HG03135 (cell line): ENCODE measurements around the gene SH3GLB1.
"Not testable (repeated sequence)": the region's sequence is repeated elsewhere in the genome, so short reads cannot be mapped to it uniquely, and the experiment has no call there.

Experiments used
- ATAC-seq: cut with Tn5 transposase; IDR thresholded peaks from one replicate; pipeline ENCODE4 v1.9.1; 2021; ENCODE audit warnings: mild to moderate bottlenecking, moderate library complexity; ENCODE audit not compliant: unreplicated experiment

The SH3GLB1 gene

DNA sequence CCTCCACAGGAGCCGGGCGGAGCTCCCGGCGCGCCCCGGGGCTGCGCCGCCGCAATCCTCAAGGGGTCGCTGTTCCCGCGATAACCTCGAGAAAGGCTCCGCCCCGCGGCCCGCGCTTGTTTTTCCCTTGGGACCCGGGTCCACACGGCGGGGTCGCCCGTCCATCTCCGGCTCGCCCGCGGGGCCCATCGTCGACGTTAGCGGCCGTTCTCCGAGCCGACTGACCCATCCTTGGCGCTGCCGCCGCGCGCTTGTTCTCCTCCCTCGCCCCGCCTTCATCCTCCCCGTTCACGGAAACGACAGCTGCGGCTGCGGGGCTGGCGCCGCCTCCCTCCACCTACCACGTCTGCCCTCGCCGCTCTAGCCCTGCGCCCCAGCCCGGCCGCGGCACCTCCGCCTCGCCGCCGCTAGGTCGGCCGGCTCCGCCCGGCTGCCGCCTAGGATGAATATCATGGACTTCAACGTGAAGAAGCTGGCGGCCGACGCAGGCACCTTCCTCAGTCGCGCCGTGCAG, at the start of gene SH3GLB1:
TSS of gene SH3GLB1 (plus strand) at position 119 of the 514 bp plus-strand sequence. CDS start at position 443, 324 bp downstream.
- peak; percentile 93 for ATAC-seq

DNA sequence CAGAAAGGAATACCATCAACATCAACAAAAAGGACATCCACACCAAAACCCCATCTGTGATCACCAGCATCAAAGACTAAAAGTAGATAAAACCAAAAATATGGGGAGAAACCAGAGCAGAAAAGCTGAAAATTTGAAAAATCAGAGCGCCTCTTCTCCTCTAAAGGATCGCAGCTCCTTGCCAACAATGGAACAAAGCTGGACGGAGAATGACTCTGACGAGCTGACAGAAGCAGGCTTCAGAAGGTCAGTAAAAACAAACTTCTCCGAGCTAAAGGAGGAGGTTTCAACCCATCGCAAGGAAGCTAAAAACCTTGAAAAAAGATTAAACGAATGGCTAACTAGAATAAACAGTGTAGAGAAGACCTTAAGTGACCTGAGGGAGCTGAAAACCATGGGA, 46.0 kb upstream of the SH3GLB1 start:
- not testable (repeated sequence) for ATAC-seq

DNA sequence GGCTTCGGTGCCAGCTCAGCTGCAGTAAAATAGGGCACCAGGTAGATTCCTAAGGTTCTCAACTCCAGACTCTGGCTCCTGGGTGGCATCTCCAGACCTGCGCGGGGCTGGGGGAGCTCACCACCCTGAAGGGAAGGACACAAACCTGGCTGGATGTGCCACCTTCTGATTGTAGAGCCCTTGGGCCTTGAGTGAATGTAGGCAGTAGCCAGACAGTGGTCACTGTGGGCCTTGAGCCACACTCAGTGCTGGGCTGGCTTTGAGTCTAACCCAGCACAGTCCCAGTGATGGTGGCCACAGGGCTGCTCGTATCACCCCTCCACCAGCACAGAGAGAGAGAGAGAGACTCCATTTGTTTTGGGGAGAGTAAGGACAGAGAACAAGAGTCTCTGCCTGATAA, 38.0 kb upstream of the SH3GLB1 start:
- ATAC-seq: no peak

DNA sequence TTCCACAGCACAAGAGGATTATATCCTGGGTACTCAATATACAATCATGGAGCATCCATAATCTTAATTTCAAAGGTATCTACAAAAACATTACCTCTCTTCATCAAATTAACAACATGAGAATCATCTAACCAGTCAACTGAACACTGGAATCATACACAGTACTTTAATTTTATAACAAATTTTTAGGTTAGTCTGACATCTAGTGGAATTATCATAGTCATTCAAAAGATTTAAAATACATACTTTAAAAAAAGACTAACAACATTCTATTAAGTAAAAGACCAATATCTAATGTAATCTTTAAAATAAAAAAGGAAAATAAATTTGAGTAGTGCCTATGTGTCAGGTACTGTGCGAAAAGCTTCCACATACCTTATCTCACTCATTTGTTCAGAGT, 16.8 kb upstream of the SH3GLB1 start:
- no peak for ATAC-seq

DNA sequence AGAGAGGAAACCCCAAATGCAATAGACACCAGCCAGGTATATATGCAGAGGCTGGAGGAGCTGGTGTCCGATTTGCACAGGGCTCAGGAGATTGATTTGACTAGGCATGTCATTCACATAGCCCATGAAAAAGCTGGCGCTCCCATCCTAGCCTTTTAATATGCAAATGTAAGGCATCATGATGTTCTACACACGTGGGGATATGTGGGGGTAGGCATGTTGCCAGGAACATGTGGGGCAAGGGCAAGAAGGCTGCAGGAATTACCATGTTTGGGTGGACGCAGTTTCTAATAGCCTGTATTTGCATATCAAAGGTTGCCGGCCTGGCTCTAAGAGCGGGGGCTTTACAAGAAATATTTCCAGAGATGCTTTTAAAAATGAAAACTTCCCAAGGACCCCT, 11.7 kb upstream of the SH3GLB1 start:
- ATAC-seq: no peak

DNA sequence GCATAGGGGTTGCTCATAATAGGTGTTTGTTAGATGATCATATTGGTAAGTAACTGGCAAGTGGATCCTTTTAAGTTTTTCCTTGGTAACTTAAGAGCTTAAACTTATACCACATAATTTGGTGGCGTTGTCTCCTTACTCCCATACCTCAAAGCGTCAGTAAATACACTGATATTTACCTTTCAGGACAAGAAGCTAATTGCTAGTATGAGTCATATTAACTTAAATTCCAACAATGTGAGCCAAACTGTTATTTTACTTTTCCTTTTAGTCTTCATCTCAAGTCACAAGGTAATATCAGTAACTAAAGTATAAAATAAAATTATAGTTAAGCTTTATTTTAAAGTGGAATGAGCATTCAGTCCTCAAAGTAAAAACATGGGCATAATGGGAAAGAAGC, 9.0 kb upstream of the SH3GLB1 start:
- no peak for ATAC-seq

DNA sequence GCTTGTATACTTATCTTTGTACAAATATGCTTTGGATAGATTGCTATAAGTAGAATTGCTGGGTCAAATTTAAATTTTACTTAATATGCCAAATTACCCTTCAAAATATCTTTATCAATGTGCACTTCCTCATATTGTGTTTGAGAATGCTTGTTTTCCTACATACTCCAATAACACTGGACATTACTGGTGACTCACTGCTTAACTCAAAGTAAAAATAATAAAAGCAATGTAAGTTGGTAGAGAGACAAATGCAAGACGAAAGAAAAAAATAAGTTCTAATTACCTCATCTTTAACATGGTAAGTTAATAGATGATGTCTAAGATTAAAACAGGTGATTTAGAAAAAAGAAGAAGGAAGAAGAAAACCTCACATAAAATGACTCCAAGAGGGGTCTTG, 7.9 kb upstream of the SH3GLB1 start:
- no peak for ATAC-seq

DNA sequence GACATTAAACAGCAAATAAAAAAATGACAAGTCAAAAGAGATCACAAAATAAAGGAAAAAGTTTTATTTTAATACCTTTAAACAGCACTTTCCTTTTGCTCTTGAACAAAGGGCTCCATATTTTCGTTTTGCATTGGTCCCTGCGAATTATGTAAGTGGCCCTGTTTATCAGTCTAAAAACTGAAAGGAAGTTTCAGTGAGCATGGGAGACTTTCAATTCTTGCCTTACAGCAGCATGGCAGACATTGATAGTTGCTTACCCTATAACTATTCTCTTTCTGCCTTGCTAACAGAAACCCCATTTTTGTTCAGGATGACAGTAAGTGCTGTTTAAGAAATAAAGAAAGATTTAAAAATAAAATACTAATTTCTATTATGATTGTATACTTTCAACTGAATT, 5.2 kb upstream of the SH3GLB1 start:
- no peak for ATAC-seq

DNA sequence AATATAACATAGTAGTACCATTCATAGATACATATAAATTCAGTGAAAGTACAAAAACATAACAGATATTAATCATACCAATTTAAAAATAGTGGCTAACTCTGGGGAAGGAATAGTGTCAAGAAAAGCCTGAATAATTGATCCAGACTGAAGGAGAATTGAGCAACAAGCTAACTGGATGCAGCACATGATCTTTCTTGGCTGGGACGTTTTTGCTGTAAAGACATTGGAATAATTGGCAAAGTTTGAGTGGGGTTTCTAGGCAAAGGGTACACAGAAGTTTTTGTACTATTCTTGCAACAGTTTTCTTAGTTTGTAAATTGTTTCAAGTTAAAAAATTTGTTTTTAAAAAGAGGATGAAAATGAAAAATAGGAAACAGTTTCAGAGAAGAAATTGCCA, 2.6 kb upstream of the SH3GLB1 start:
- ATAC-seq: no peak

DNA sequence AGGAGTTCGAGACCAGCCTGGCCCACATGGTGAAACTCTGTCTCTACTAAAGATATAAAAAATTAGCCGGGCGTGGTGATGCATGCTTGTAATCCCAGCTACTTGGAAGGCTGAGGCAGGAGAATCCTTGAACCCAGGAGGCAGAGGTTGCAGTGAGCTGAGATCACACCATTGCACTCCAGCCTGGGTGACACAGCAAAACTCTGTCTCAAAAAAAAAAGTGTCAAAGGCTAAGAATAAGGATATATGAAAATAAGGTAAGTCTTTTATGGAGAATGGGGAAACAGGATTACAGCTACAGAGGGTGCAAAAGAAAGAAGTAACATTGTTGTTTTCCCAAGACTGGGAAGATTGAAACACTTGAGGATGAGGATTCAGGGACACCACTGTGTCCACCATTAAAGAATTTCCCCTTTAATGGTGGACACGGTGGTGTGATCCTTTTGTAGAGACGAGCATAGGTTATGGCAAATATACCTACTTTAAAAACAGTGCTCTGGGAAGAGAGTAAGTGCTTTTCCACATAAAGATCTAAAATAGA, 1.4 kb upstream of the SH3GLB1 start:
- not testable (repeated sequence) for ATAC-seq

DNA sequence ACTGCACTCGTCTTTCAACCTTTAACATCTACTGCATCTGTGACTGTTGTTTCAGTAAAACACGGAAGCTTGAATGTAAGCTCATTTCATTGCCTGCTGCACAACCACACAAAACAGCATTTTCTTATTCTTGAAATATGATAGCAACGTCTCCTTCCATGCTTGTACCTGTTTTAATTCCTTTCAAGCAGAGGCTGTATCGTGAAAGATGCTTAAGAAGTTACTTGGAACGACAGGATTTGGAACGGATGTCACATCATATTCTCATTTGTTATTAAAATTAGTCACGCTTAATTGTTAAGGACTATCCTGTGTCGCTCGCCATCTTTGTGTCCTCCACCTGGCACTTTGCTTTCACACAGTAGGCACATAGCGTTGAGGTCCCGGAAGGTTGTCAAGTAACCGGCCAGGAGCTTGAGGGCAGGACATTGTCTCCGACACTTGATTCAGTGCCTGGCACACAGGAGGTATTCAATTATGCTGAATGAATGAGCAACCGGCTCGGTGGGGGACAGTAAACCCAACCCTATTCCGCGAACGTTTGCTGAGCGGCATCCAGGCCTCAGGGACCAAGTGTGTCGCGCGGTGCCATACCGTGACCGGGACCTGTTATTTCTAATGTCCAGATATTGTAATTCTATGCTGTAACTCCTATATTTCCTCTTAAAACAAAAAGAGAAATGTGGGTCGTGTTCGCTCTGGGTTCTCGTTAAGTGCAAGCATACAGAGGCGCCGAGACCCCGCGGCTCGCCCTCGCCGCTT, 499 bp upstream of the SH3GLB1 start:
- ATAC-seq: peak; percentile 34

DNA sequence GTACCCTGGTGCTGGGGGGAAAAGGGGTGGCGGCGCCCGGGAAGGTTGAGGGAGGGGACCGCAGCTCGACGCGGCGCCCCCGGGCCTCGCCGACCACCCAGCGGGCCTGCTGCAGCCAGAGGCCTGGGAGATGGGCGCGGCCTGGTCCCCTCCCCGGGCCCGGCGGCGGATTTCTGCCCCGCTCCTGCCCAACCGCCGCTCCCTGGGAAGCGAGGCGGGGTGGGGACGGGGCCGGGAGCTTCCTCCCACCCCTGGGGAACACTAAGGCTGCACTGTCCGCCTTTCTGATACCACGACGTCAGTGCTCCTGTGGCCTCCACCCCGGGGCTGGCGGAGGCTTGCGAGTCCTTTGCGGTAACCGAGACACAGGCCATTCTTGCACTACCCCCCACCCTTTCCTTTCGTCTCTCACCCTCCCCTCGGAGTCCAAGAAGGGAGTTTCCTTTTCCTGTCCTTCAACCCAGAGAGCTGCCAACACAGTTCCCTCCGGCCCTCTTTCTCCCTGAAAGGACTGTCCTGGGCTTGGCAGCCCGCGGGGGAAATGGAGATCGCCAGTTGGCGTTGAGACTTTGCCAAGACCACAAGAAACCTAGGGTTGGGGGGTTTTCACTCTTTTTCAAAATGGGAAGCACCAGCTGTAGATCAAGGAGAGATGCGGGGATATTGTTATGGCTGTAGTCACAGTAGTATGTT, 742 bp downstream of the SH3GLB1 start:
- ATAC-seq: peak; percentile 34

DNA sequence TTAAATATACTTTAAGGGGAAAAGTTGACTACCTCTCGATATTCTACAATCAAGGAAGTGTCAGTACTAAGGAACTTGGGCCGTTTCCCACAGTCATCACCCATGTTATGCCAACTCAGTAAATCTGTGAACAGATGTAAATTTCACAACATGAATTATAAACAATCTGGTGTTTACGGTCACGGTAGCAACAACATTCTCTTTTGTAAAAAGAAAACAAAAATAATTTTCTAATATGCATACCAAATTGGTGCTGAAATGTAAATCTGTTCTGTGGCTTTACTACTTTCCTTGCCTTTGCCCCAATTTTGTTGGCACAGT, 1.2 kb downstream of the SH3GLB1 start:
- no peak for ATAC-seq

DNA sequence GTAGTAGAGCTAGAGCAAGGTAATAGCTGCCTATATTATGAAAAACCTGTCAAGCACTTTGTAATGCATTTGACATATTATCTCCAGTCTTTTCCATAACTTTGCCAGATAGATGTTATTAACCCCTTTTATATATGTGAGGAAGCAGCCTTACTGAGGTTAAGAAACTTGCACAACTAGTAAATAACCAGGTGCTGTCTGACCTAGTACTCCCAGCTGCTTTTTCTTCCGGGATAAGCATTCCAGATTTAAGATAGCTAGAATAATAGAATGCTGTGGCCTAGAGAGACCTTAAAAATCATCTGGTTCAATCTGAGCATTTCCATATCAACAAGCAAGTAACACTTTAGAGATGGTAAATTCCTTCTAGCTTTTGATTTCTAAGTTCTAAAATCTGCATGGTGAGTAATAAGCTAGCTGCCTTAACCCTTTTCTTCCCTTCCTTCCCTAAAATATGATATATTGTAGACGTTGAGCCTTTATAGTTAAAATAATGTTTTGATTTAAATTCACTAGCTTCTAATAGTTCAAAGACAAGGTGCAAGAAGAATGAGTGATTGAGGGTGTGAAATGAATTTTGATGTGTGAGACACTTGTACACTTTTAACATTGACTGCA, 1.8 kb downstream of the SH3GLB1 start:
- no peak for ATAC-seq

DNA sequence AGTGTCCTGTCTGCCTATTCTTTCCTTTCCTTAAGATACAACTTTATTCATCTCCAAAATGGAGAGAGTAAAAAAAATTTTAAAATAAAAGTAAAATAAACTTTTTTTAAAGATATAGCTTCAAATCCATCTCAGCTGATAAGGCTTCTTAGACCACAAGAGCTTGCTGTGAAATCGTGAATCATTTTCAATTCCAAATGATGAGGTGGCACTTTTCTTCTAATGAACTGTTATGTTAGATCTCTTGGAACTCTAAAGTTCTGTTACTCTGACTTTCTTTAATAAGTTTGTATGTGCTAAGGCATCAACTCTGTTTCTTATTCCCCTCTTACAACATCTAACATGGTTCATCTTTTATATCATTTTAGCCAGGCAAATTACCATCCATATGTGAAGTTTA, 4.5 kb downstream of the SH3GLB1 start:
- no peak for ATAC-seq

DNA sequence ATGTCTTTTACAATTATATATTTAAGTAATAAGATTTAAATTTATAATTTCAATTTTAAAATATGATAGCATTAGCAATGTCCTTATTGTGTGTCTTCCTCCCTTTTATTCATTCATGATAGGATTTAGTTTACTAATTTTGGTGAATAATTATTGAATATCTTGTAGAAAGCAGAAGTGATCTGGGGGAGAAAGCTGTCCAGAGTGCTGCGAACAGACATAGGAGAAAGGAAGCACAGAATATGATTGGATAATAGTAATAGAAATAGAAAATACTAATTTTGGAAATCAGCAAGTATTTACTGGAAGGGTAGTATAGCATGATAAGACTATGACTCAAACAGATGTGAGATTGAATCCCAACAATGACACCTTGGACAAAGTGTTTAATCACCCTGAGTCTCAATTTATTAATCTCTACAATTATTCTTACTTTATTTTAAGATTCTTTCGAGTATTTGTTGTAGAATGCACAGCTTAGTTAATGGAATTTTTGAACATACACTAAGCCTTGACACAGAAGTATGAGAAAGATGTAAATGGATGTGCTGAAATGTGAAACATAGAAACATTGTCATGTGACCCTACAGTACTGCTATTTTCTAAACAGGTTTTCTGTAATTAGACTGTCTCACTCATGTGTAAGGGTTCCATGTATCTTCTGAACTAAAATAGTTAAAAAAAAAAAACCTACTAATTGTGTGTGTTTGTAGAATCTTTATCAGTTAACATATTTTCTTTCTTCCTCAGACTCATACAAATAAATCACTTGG, 7.9 kb downstream of the SH3GLB1 start:
- ATAC-seq: no peak

DNA sequence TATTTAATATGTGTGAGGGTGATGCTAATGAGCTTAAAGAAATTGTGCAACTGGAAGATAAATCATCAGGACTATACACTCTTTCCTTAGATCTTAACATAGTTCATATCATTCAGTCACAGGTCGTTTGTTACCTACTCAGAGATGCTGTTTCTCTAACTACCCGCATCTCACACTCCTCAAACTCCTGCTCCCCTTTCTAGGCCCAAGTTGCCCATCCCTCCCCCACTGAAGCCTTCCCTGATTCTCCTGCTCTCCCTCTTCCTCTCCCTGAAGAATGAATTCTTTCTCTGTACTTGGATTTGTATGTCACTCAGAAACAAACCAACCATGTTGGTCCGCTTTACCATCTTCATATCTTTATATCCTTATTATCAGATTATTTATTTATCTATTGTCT, 9.1 kb downstream of the SH3GLB1 start:
- ATAC-seq: no peak

DNA sequence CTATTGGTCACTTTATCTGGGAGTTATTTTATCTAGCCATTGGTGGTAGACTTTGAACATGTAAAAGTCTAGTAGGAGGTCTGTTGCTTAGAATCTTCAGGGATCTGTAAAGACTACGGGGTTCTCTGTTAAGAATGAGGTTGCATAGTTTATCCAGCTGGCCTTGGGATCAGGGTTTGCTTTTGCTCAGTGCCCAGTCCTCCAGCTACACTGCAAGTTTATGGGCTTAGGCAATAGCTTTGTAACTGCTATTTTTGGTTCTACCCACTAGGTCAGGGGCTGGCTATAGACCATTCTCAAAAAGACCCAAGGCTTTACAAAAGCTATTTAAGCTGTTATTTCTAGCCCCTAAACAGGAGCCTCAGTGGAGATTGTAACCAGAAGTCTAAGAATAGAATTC, 9.8 kb downstream of the SH3GLB1 start:
- no peak for ATAC-seq

DNA sequence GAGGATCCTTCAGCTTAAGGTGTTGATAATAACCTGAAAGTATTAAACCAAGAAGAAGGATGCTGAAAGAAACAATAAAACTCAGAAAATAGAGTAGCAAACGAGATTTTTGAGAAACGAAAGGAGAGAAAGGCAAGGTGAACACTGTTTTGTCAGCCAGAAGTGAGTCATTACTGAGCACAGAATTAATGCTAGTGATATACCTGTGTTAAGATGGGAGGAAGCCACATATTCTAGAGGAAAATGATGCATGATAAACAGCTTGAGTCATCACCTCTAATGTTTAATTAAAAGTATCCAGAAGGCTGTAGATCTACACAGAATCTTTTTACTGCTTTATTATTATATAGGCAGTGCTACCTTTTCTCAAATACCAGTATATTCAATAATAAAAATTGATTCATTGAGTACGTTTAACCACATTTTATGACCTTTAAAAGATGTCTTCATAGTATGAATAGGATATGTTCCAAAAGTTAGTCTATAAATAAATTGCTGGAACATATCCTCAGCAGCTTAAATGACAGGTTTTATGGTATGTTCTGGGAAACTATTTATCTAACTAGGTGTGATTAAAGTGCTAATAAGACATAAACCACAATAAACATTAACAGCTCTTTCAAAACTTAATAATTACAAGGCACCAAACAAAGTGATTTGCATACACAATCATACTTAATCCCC, 10.3 kb downstream of the SH3GLB1 start:
- ATAC-seq: no peak

DNA sequence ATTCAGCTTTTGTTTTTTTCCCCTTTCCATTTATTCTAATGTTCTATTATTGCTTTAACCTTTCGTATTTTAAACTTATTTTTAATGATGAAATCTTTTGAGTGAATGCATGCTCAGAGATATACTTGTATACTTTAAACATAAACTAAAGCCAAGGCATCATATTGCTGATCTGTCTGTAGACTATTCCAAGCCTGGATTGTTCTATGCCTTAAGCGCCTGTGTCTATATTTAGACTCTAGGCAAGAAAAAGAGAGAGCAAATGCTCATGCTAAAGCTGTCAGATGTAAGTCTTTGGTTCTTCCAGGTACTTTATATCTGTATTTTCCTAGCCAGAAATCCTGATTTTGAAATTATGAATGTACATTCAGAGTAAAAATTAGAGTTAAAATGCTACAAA, 14.4 kb downstream of the SH3GLB1 start:
- no peak for ATAC-seq
